ENCODE data around the gene GPR4. TPM values are rescaled to one million over a fixed set of nuclear protein-coding genes. Genes with fewer than 3 reads are reported as not detected.
A peak's percentile ranks its signal among the peaks of the same experiment; 100 is the strongest.

The GPR4 gene
- total RNA-seq, 1 donor from 2014 or later: not detected

- Mint-ChIP-seq H3K27me3 (ENCODE audit: low read depth) (peaks cover 16% of the 10 kb centered on the region), H3K36me3 (ENCODE audit: low read depth) (peaks cover 3% of the 10 kb centered on the region), H3K9me3 (no peaks in the 10 kb centered on the region), H3K4me1 (peaks cover 32% of the 10 kb centered on the region), H3K27ac (ENCODE audit: unreplicated experiment) (peak within 1 kb of the TSS; percentile 96), H3K4me3 (peak within 1 kb of the TSS; percentile 97)
- DNase-seq (ENCODE audit: low read depth, low spot score): peak; percentile 95
- peak; percentile 58 for TF ChIP-seq CTCF (conservative IDR thresholded peaks at IDR 0.05)
Measured at GRCh38 chr19:45584332-45585157, 17.5 kb downstream of the GPR4 start, which contains the start of gene OPA3. Gene OPA3 (minus strand): TSS chr19:45584802. CDS start chr19:45584764, 38 bp downstream.

GRCh38 chr19:45581576-45581975 is 20.4 kb downstream of the GPR4 start:
- Mint-ChIP-seq H3K27me3 (ENCODE audit: low read depth) (peaks cover 3% of the 10 kb centered on the region), H3K27ac (ENCODE audit: unreplicated experiment) (no peak overlapping the region), H3K4me3 (peak overlapping the region; percentile 79), H3K9me3 (no peaks in the 10 kb centered on the region), H3K36me3 (ENCODE audit: low read depth) (peaks cover 3% of the 10 kb centered on the region), H3K4me1 (peaks cover 32% of the 10 kb centered on the region)
- TF ChIP-seq CTCF (conservative IDR thresholded peaks at IDR 0.05): no peak
- no peak for DNase-seq (ENCODE audit: low read depth, low spot score)

- H3K27ac Mint-ChIP-seq (ENCODE audit: unreplicated experiment): no peak overlapping the region
Measured at GRCh38 chr19:45578861-45579260, 23.2 kb downstream of the GPR4 start.

GRCh38 chr19:45577111-45577905 is 24.7 kb downstream of the GPR4 start:
- Mint-ChIP-seq H3K4me3 (no peak overlapping the region), H3K9me3 (no peaks in the 10 kb centered on the region), H3K36me3 (ENCODE audit: low read depth) (peaks cover under 1% of the 10 kb centered on the region), H3K27ac (ENCODE audit: unreplicated experiment) (peak overlapping the region; percentile 27), H3K27me3 (ENCODE audit: low read depth) (no peaks in the 10 kb centered on the region), H3K4me1 (peaks cover 11% of the 10 kb centered on the region)
- no peak for DNase-seq (ENCODE audit: low read depth, low spot score)
- no peak for TF ChIP-seq CTCF (conservative IDR thresholded peaks at IDR 0.05)

More at GRCh38 chr19:45578861-45579260, 23.2 kb downstream of the GPR4 start:
- H3K36me3 Mint-ChIP-seq (ENCODE audit: low read depth): peaks cover 3% of the 10 kb centered on the region
- H3K27me3 Mint-ChIP-seq (ENCODE audit: low read depth): no peaks in the 10 kb centered on the region
- no peak for TF ChIP-seq CTCF (conservative IDR thresholded peaks at IDR 0.05)
- H3K9me3 Mint-ChIP-seq: no peaks in the 10 kb centered on the region
- no peak for DNase-seq (ENCODE audit: low read depth, low spot score)
- peaks cover 19% of the 10 kb centered on the region for H3K4me1 Mint-ChIP-seq
- H3K4me3 Mint-ChIP-seq: no peak overlapping the region

- DNase-seq (ENCODE audit: low read depth, low spot score): no peak
- Mint-ChIP-seq H3K4me1 (peaks cover 9% of the 10 kb centered on the region), H3K9me3 (no peaks in the 10 kb centered on the region), H3K36me3 (ENCODE audit: low read depth) (no peaks in the 10 kb centered on the region), H3K27me3 (ENCODE audit: low read depth) (no peaks in the 10 kb centered on the region), H3K27ac (ENCODE audit: unreplicated experiment) (no peak overlapping the region), H3K4me3 (no peak overlapping the region)
- no peak for TF ChIP-seq CTCF (conservative IDR thresholded peaks at IDR 0.05)
Measured at GRCh38 chr19:45576682-45577081, 25.3 kb downstream of the GPR4 start.
